NK-92 treated with Interleukin-12 subunit alpha and Interleukin-12 subunit beta, amount 100 ng/mL, for 24 hours (cell line): ENCODE data around the gene TNC.

Experiments used
- DNase-seq: peaks from one replicate; lab custom pipeline; 2025; lab: John Stamatoyannopoulos, UW

The TNC gene

DNA sequence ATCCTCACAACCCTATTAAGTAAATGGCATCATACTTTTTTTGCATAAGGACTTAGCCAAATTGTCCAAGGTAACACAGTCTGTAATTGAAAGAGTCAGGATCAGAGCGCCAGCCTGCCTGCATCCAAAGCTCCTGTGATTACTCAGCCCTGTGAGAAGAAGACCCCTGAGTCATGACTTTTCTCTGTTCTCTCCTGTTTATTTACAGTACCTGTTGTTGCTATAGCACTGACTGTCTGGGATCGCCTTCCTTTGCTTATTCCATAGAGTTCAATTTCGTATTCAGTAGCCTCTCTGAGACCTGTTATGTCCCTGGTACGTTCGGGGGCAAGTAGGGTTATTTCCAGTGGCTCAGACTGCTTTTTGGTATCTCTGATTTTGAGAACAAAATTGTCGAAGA, 71.8 kb downstream of the TNC start:
- no peak for DNase-seq

DNA sequence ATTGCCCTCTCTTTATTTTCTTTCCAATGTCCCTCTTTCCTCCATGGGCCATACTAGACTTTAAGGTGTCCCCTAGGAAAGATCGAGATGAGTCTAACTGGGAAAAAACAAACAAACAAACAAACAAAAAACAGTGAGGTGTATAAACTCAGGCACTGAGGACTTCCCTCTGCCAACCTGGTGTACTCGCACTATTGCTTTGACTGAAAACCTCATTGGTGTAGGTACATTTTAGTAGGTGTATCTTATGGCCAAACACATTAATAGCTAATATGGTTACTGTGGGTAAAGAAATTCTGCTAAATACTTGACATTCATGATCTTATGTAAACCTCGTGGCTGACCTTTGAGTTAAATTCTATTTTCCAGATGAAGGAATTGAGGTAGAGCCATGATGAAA, 74.3 kb downstream of the TNC start:
- no peak for DNase-seq

DNA sequence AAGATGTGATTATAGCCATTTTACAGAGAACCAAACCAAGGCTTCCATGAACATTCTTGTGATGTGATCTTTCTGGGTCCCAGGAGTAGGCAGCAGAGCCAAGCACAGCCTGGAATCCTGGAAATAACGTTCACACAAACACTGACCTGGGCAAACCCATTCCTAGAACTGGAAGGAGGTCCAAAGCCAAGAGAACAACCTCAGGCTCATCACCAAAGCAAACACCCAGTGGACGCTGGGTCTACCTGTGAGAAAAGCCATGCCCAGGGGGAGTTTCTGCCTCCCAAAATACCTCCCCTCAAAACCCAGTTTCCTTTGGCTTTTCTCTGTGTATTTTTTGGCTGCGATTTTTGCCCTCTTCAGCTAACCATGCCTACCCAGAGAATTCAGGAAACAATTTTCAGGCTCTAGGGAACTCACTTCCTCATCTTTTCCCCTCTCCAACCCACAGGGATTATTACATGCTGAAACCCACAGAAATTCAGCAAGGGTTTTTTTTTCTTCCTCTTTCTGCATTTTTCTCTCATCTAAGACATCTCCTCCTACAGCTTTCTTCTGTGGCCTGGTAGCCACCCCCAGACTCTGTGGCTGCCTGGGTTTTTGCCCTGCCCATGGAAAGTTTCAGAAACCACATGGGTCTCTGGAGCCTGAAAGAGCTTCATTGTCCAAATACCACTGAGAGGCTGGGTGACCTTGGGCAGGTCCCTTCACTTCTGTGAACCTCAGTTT, 75.0 kb downstream of the TNC start:
- DNase-seq: no peak

DNA sequence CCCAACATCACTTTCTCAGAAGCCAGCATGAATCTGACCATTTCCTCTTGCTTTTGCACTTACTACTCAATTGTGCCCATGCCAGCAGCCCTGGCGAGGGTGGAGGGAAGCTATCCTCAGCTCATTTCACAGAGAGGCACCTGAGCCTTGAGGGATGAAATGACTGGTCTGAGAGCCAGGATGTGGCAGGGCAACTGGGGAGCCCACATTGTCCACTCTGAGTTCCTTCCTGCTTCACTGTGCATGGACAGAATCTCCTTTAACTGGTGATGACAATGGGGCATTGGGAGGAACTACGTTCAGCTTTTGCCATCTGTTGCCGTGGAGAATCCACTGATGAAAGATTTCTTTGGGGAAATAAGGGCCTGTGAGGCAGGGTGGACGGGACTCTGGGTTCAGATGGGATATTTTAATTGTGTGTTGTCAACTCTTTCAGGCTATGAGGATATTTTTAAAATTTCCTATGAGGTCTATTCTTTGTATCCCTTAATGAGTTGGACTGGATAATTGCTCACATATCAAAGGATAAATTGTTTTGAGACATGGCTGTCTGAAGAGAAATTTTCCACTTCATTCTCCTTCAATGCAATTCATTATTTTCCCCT, 78.3 kb downstream of the TNC start:
- DNase-seq: no peak

DNA sequence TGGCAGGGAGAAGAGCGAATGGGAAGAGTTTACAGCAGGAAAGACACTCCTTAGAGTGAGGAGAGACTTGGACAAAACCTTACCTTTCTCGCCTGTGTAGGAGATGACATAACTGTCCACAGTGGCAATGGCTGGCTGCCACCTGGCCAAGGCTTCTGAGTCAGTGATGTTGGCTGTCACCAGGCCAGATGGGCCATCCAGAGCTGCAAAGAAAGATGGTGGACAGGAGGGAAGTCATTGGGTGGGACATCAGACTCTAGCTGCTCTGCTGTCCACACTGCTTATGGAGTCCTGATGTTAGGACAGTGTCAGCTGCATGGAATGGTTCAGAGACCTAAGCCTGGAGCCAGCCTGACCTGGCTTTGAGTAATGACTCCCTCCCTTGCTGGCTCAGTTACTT, 79.8 kb downstream of the TNC start:
- no peak for DNase-seq

DNA sequence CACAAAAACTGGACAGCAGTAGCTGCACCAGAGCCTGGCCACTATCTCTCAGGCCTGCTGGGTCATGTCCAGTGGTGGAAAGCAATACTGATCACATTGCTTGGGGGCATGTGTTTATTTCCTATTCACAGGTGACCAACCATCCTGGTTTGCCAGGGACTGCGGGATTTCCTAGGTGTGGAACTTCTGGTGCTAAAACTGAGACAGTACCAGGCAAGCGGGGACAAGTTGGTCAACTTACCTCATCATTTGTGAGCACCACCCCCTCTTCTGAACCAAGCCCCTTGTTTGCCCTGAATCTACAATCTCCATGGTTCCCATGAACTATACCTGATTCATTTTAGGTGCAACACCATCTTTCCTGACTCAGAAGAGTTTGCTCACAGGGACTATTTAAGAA, 81.3 kb downstream of the TNC start:
- DNase-seq: no peak

DNA sequence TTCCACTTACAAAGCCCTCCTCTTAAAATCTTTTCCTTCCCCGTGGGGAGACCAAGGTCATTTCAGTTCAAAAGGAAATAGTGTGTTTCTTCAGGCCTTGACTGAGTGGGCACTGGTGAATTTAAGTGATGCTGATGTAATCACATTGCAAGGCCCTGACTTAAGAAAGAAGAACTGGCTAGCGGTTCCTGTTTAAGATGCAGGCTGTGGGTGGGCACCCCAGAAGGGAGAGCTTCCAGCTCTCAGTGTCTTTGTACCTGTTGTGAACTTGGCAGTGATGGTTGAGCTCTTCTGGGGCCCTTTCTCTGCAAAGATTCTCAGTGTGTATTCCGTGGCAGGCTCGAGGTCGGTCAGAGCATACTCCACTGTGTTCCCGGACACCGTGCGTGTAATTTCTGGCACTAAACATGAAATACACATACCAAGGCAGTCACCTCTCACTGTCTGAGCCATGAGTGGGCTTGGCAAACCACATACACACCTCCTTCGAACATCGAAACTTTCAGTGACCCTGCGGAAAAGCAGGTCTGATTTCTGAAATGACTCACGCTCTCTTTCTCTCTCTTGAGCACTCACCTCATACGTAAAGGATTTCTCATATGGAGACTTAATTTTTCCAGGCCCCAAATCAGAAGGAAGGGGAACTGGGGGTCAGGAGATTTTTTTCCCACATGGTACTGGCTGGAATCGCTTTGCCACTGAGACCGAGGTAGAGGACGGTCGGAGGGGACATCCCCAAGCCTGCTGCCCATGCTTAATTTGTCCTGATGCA, 81.9 kb downstream of the TNC start:
- DNase-seq: no peak

DNA sequence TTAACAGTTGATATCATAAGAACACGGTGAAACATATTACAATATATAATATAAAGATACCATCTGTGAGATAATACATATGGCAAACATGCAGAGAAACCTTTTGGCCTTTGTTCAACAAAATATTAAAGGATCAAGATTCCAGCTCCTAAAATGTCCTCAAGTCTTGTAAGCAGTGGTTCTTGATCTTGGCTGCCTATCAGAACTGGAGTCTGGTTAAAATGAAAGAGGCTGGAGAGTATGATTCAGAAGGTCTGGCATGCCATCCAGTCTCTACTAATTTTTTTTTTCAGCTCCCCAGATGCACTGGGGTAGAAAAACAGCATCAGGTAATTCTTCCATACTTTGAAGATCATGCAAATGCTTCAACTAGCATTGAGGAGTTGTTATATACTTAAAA, 83.2 kb downstream of the TNC start:
- no peak for DNase-seq

DNA sequence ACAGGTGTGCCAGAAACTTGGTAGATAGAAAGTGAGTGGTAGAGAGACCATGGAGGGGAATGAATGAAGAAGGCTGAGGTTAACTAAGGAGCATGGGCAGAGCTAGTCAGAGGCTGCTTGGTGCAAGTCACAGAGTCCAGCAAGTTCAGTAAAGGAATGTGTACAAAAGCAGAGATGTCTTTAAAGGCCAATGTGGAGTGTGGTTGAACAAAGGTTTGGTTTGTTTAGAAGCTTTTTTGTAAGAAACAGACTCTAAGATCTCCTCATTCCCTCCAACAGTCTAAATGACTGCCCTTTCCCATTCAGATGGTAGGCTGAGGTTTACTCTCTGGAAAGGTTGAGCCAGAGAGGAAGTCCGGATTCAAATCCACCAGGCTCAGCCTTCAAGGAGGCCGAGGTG, 84.2 kb downstream of the TNC start:
- no peak for DNase-seq

DNA sequence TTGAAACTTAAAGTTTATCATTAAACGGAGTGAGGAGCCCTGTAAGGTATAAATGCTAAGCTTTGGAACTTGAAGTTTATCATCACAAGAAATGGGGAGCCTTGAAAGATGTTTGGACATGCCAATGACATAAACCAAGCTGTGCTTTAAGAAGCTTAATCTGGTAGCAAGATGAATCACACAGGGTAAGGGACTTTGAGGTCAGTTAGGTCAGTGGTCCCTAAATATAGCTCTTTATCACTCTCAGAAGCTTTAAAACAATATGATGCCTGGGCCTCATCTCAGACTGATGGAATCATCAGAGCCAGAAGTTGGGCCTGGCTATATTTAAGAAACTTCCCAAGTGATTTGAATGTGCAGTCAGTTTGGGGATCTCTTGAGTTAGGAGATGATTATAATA, 85.7 kb downstream of the TNC start:
- DNase-seq: no peak

DNA sequence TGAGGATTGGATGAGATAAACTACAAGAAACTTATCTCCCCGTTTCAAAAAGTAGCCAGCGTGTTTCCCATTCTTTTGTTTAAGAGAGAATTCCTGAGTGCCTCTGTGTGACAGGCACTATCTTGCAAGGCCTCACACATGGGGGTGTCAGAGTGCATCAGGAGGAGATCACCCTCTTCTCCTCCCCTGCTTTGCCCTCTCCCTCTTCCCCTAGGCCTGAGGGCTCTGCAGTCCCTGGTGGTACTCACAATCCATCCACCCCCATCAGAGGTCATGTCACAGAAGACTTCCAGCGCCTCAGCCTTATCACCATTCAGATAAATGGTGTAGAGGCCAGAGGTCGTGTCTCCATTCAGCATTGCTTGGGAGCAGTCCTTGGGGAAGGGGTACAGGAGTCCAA, 88.0 kb downstream of the TNC start:
- no peak for DNase-seq

DNA sequence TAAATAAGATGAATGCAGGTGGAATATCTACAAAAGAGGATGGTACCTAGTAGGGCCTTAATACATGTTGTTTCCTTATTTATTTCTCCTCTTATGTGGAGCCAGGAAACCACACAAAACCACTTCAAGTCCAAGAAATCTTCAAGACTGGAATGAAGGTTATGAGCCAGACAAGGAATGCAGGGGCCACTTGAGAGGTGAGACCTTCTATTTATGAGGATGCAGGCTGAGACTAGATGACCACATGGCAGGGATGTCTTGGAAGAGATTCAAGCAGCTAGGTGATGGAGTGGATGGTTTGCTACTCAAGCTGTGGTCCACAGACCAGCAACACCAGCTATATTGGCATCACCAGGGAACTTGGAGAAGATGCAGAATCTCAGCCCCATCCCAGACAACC, 92.2 kb downstream of the TNC start:
- no peak for DNase-seq

DNA sequence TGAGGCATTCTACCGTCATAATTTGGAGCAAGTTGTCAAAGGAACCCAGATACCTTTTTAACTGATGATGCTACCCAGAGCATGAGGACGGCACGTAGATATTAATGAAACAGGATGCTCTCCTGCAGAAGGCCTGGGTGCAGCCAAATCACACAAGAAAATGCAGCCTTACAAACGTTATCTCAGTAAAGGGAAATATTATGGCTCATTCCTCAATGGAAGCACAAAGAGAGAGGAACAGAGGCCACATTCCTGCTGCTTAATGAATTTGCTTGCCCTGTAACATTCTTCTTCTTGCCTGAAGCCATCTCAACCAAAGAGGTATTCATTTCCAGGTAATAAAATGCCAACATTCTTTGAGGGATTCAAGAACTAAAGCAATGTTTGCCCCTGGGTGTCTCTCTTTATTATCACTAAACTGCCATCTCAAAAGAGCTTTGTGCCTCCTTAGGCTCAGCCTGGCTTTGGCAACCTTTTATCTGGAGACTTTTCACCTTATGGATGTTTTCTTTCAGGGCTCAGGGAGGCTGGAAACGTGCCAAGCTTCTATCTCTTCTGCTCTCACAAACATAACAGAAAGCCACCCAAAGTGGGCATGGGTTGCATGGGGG, 92.9 kb downstream of the TNC start:
- no peak for DNase-seq

DNA sequence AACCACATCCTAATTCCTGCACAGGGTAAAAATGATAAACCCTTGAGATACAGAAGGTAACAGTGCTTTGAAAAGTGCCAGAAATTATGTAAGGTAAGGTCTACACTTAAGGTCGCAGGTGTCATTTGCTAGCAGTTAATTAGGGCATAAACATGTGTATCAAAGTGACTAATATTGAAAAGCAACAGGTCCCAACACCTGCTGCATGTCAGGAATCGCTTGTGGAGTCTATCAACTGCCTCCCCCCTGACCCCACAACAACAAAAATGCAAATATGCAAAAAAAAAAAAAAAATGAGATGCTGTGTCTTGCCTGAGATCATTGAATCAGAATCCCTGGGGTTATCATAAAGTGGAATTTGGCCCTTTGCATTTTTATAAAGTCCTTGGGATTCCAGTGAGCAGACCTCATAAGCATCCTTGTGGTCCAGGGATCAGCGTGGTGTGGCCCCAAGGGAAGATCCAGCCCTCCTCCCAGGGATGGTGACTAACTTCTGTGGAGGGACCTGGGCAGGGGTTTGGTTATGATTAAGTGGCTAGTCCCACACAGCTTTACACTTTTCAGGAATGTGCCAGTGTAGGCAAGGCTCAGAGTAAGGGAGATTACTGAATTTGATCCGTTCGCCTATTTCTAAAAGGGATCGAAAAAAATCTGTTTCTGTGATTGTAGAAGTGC, 95.1 kb downstream of the TNC start:
- no peak for DNase-seq

DNA sequence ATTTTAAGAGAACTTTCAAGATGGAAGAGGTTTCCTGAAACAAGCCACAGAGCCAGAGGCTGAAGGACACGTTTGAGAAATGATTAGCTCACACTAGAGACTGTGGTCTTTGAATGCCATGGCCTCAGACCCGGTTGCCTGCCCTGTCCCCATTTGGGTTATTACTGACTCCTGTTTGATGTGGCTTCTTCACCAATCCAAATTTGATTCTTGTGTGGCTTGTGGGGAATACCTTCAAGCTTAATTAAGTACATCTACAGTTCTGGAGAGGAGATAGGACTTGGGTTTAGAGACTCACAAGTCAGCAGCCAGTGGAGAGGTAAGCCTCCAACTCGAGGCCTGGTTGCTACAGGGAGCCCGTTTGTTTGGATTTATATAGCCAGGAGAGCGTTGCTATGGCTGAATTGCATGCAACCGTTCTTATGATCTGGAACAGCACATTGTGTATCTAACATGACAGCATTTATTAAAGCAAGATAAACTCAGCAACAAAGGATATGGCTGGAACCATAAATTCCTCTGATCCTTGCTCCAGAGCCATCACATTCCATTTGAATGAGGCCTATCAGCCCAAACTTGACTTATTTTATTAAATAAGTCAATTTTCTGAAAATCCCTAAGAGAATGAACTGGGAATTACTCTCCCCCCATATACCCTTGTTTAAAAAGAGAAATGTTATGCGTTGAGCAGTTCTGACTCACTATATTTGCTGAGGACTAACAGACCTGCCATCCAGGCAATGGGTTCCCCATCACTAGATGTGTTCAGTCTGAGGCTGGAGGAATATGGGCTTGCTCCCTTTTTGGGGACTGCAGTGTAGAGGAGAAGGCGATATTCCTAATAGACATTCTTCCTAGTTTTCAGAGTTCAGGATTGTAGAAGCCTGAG, 99.2 kb downstream of the TNC start:
- no peak for DNase-seq

DNA sequence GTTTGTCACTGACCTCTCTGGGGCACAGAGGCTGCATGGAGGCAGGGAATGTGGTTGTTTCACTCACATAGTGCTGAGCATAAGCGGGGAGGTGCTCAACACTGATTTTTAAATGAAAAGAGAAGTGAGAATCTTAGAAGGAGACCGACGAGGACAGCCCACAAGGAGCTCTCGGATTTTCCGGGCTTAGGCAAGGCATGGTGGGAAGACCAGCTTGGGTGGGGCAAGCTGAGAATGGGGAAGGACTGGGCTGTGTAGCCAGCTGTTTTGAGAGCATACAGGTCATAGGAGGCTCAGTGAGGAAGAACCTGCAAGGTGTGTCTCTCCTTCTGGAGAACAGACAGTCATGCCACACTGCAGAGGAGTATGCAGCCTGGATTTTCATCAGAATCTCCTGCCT, 101.6 kb downstream of the TNC start:
- DNase-seq: no peak

DNA sequence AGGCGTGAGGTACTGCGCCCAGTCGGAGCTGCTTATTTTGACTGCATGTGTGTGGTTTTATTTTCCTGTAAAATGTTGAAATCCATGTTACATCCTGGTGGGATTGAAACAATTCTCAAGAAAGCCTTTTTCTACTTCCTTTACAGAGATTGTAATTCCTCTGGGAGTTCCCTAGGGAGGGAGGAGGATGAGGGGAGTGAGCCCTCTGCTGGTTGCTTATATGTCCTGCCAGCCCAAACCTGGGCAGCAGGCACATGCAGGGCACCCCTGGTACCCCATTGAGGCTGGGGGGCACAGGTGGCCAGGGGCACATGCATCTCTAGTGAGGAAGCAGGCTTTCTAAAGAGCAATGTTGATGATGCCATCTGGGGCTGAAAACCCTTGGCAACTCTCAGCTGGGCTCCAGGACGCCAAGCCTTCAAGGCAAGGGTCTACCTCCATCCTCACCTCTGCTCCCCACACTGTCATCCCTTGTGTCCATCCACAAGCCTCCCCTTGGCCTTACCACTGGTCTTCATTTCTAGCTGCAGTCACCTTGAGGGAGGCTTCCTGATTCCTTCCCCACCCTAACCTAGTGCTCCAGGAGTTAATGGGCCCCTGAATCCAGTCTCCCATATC, 102.8 kb downstream of the TNC start:
- no peak for DNase-seq

DNA sequence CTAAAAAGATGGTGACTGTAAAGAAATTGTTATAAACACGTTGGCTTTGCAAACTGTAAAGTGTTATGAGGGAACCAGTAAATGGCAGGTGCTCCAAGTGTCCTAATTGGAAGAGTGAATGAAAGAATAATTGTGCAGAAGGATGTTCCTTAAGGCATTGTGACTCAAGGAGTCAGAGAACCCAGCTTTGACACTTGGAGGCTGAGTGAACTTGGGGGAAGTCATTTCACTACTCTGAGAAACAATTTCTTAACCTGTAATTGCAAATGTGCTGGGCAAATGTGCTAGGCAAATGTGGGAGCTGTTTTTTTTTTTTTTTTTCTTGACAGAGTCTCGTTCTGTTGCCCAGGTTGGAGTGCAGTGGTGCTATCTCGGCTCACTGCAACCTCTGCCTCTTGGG, 103.5 kb downstream of the TNC start:
- DNase-seq: no peak

DNA sequence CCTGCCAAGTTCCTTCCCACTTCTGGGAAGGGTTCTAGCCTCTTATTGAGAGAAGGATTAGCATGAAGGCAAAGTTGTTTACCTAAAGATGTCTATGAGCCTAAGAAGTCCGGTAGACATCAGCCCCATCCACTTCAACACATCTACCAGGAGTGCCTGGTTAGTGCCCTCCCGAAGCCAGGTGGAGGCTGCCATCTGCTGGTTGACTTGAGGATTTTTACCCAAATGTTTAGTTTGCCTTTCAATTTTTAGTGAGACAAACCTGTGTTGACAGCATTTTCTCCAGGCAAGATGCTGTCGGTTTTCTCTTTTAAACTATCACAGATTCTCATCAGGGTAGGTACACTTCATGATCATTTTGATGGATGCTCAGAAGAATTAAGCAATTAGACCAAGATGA, 104.0 kb downstream of the TNC start:
- peak; percentile 37 for DNase-seq

DNA sequence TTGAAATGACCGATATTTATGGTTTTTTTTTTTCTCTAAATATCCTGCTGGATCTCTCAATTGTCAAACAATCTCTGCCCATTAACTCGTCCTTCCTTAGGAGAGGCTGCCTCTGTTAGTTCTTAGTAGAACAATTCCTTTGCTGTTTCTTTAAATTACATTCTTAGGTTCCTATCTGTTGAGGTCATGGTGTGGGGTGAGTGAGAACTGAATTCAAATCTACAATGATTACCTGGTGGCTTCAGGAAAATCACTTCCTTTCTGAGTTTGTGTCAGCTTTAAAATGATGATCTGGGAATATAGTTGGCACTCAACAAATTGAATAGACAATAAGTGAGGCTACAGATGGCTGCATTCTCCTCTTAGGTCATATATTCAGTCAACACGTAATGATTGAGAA, 105.5 kb downstream of the TNC start:
- DNase-seq: no peak

DNA sequence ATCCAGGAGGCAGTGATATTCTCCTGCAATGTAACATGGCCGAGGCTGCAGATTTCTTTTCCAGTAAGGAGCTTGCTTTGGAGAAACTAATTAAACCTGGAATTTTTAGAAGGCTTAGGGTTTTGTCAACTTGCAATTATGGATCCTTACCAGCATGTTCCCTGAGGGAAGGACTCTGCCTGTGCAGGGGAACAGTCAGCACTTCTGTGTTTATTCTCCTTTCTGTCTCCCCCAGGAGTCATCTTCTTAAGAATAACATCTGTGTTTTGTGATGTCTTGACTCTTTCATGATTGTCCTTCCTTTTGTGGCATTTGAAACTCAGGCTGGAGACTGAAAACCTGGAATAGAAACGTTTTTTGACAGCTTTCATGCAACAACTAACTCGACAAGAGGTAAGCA, 107.1 kb downstream of the TNC start:
- no peak for DNase-seq
